H9 (cell line): ENCODE data around the gene PPP1R12B. TPM values are rescaled to one million over a fixed set of nuclear protein-coding genes. Genes with fewer than 3 reads are reported as not detected.
A peak's percentile ranks its signal among the peaks of the same experiment; 100 is the strongest.
"Not testable (repeated sequence)": the region's sequence is repeated elsewhere in the genome, so short reads cannot be mapped to it uniquely, and the experiment has no call there.

Source experiments
- DNase-seq: peaks from one replicate; pipeline ENCODE4 v3.0.0-alpha.2; 2017
- H2AFZ ChIP-seq: one replicate; pipeline ENCODE4 v1.6.1; 2013; ENCODE audit warnings: mild to moderate bottlenecking, low read length, control low read depth, moderate library complexity
- H2AK5ac ChIP-seq: 2 replicates; pipeline ENCODE4 v1.6.1; 2013; ENCODE audit warnings: low read length, control low read depth, mixed read lengths; ENCODE audit not compliant: insufficient read length
- H2BK120ac ChIP-seq: one replicate; pipeline ENCODE4 v1.6.1; 2013; ENCODE audit warnings: low read depth, mild to moderate bottlenecking, low read length, control low read depth, inconsistent platforms; ENCODE audit not compliant: poor library complexity, severe bottlenecking
- H2BK12ac ChIP-seq: 2 replicates; pipeline ENCODE4 v1.6.1; 2013; ENCODE audit warnings: low read length, control low read depth, mixed read lengths, low read depth; ENCODE audit not compliant: insufficient read length
- H2BK15ac ChIP-seq: 2 replicates; pipeline ENCODE4 v1.6.1; 2013; ENCODE audit warnings: low read depth, low read length, control low read depth
- H2BK20ac ChIP-seq: one replicate; pipeline ENCODE4 v1.6.1; 2013; ENCODE audit warnings: low read depth, mild to moderate bottlenecking, low read length, control low read depth, inconsistent platforms; ENCODE audit not compliant: poor library complexity, severe bottlenecking
- H2BK5ac ChIP-seq: 2 replicates; pipeline ENCODE4 v1.6.1; 2013; ENCODE audit warnings: low read length, control low read depth, mixed read lengths; ENCODE audit not compliant: insufficient read length
- H3K14ac ChIP-seq: 2 replicates; pipeline ENCODE4 v1.6.1; 2013; ENCODE audit warnings: low read length, control low read depth; ENCODE audit not compliant: insufficient read depth
- H3K18ac ChIP-seq: 2 replicates; pipeline ENCODE4 v1.6.1; 2013; ENCODE audit warnings: low read depth, mild to moderate bottlenecking, mixed read lengths, low read length, control low read depth; ENCODE audit not compliant: insufficient read length
- H3K23ac ChIP-seq: 2 replicates; pipeline ENCODE4 v1.6.1; 2013; ENCODE audit warnings: low read length, control low read depth, mixed read lengths, low read depth; ENCODE audit not compliant: insufficient read length
- H3K23me2 ChIP-seq: 2 replicates; pipeline ENCODE4 v1.6.1; 2013; ENCODE audit warnings: low read depth, mild to moderate bottlenecking, mixed read lengths, low read length, control low read depth; ENCODE audit not compliant: insufficient read length, poor library complexity, severe bottlenecking
- H3K27ac ChIP-seq: 2 replicates; pipeline ENCODE4 v1.5.1; 2013; ENCODE audit warnings: low read length, control low read depth, mixed read lengths, low read depth; ENCODE audit not compliant: insufficient read length
- H3K27me3 ChIP-seq: 2 replicates; pipeline ENCODE4 v1.6.1; 2013; ENCODE audit warnings: low read length, control low read depth, inconsistent platforms; ENCODE audit not compliant: insufficient read depth
- H3K4ac ChIP-seq: 2 replicates; pipeline ENCODE4 v1.6.1; 2013; ENCODE audit warnings: low read depth, mild to moderate bottlenecking, control low read depth, inconsistent platforms, low read length, moderate library complexity
- H3K4me1 ChIP-seq: 2 replicates; pipeline ENCODE4 v1.6.1; 2013; ENCODE audit warnings: low read length, control low read depth, inconsistent platforms; ENCODE audit not compliant: insufficient read depth
- H3K4me2 ChIP-seq: 2 replicates; pipeline ENCODE4 v1.6.1; 2013; ENCODE audit warnings: low read length, control low read depth, mixed read lengths; ENCODE audit not compliant: insufficient read length, insufficient read depth
- H3K56ac ChIP-seq: 2 replicates; pipeline ENCODE4 v1.6.1; 2013; ENCODE audit warnings: low read depth, mild to moderate bottlenecking, mixed read lengths, low read length, control low read depth; ENCODE audit not compliant: insufficient read length
- H3K79me1 ChIP-seq: 2 replicates; pipeline ENCODE4 v1.6.1; 2013; ENCODE audit warnings: low read depth, mild to moderate bottlenecking, moderate library complexity, low read length, control low read depth, inconsistent platforms; ENCODE audit not compliant: insufficient read depth, poor library complexity, severe bottlenecking
- H3K79me2 ChIP-seq: 2 replicates; pipeline ENCODE4 v1.6.1; 2013; ENCODE audit warnings: low read length, control low read depth, inconsistent platforms; ENCODE audit not compliant: insufficient read depth
- H3K9ac ChIP-seq: 2 replicates; pipeline ENCODE4 v1.6.1; 2013; ENCODE audit warnings: low read length, control low read depth, mixed read lengths; ENCODE audit not compliant: insufficient read length; ENCODE audit errors: extremely low read depth
- H3K9me3 ChIP-seq: one replicate; pipeline ENCODE4 v1.6.1; 2013; ENCODE audit warnings: low read depth, low read length, inconsistent platforms; ENCODE audit not compliant: control insufficient read depth
- H3T11ph ChIP-seq: one replicate; pipeline ENCODE4 v1.6.1; 2013; ENCODE audit warnings: mild to moderate bottlenecking, low read length, control low read depth, inconsistent platforms
- H4K20me1 ChIP-seq: one replicate; pipeline ENCODE4 v1.6.1; 2013; ENCODE audit not compliant: control insufficient read depth, insufficient read length, insufficient read depth
- H4K5ac ChIP-seq: 2 replicates; pipeline ENCODE4 v1.6.1; 2013; ENCODE audit warnings: low read depth, mild to moderate bottlenecking, mixed read lengths, low read length, control low read depth; ENCODE audit not compliant: insufficient read length
- H4K8ac ChIP-seq: replicated peaks from 2 replicates; pipeline ENCODE4 v1.6.1; 2013; ENCODE audit warnings: low read length, control low read depth, mixed read lengths, low read depth; ENCODE audit not compliant: insufficient read length
- H4K91ac ChIP-seq: 2 replicates; pipeline ENCODE4 v1.6.1; 2013; ENCODE audit warnings: low read depth, mild to moderate bottlenecking, moderate library complexity, mixed read lengths, low read length, control low read depth; ENCODE audit not compliant: insufficient read length
- H3K27ac Mint-ChIP-seq, 3 experiments: 2 replicates in 2 of 3; 3 replicates in 1 of 3; pipeline ENCODE4 v1.8.0; 2020 to 2021; ENCODE audit warnings: mixed read lengths in 3 of 3, mild to moderate bottlenecking in 1 of 3, moderate library complexity in 1 of 3
- H3K27me3 Mint-ChIP-seq: 2 replicates; pipeline ENCODE4 v1.8.0; 2021; ENCODE audit warnings: low read depth, mild to moderate bottlenecking, moderate library complexity, mixed read lengths
- H3K36me3 Mint-ChIP-seq, 3 experiments: 2 replicates in 2 of 3; 3 replicates in 1 of 3; pipeline ENCODE4 v1.8.0; 2020 to 2021; ENCODE audit warnings: low read depth in 3 of 3, mixed read lengths in 3 of 3; ENCODE audit not compliant: insufficient read depth in 1 of 3
- H3K4me1 Mint-ChIP-seq, 2 experiments: 2 replicates each; pipeline ENCODE4 v1.8.0; 2020; ENCODE audit warnings: mixed read lengths in 2 of 2
- H3K4me3 Mint-ChIP-seq, 2 experiments: 2 replicates in 1 of 2; 3 replicates in 1 of 2; pipeline ENCODE4 v1.8.0; 2020 to 2021; ENCODE audit warnings: mild to moderate bottlenecking in 2 of 2, mixed read lengths in 2 of 2, moderate library complexity in 1 of 2
- H3K9me3 Mint-ChIP-seq, 2 experiments: 2 replicates in 1 of 2; 3 replicates in 1 of 2; pipeline ENCODE4 v1.8.0; 2020; ENCODE audit warnings: mild to moderate bottlenecking in 2 of 2, mixed read lengths in 2 of 2, moderate library complexity in 1 of 2
- WGBS: extraction: QIAGEN DNeasy Blood & Tissue Kit; methylation state at CpG from one replicate; pipeline ENCODE4 v1.1.7; 2013; ENCODE audit warnings: missing lambda C conversion rate, low lambda C conversion rate, mixed read lengths; ENCODE audit not compliant: insufficient read length; ENCODE audit errors: extremely low coverage; 5-methylcytosine and 5-hydroxymethylcytosine counted together
- total RNA-seq: library from RNA; stranded (reverse); gene quantifications from 2 replicates; pipeline ENCODE4 v1.2.1, GENCODE V29; 2021

PPP1R12B gene
- total RNA-seq, 1 experiment from 2014 or later, result 12.9 TPM

- not testable (repeated sequence) for H3K9ac ChIP-seq, DNase-seq, H2BK120ac ChIP-seq, H3K4me1 ChIP-seq, H2AFZ ChIP-seq, H3K23ac ChIP-seq, H3K79me2 ChIP-seq, H3K79me1 ChIP-seq, H2BK15ac ChIP-seq, H2BK5ac ChIP-seq, H3K56ac ChIP-seq, H3K4me2 ChIP-seq, H3K23me2 ChIP-seq, H3K27ac ChIP-seq, H3K27me3 ChIP-seq, H3K9me3 ChIP-seq, H3T11ph ChIP-seq, H3K9me3 Mint-ChIP-seq, H4K20me1 ChIP-seq, H3K14ac ChIP-seq, H4K91ac ChIP-seq, H3K27me3 Mint-ChIP-seq, H4K8ac ChIP-seq, H4K5ac ChIP-seq, H3K4me3 Mint-ChIP-seq, H2BK12ac ChIP-seq, H2AK5ac ChIP-seq, H2BK20ac ChIP-seq, H3K4me1 Mint-ChIP-seq, H3K18ac ChIP-seq, H3K4ac ChIP-seq
- H3K27ac Mint-ChIP-seq, result peak overlapping the region in 1 of 3 experiments; percentile 89; a peak in 2 of 7 replicates
- H3K36me3 Mint-ChIP-seq, result peaks cover 7 to 25% (median 16%) of the 10 kb centered on the region in 3 experiments; a peak in 5 of 7 replicates
- WGBS, result no CpG with 5 or more reads among the region's 3 CpGs
Measured at GRCh38 chr1:202493112-202493511, 144.6 kb downstream of the PPP1R12B start.
